ENCODE results near the gene TRMT61A.

TRMT61A gene

GRCh38 chr14:103569408-103569807 is 40.4 kb downstream of the TRMT61A start:
- ATAC-seq, result no peak

GRCh38 chr14:103574104-103574503 is 45.1 kb downstream of the TRMT61A start:
- ATAC-seq, result no peak

GRCh38 chr14:103574707-103575285 is 45.8 kb downstream of the TRMT61A start:
- no peak for ATAC-seq

GRCh38 chr14:103576371-103577024 is 47.5 kb downstream of the TRMT61A start:
- no peak for ATAC-seq

GRCh38 chr14:103578401-103579075 is 49.5 kb downstream of the TRMT61A start:
- no peak for ATAC-seq

GRCh38 chr14:103581206-103581605 is 52.2 kb downstream of the TRMT61A start:
- ATAC-seq, result no peak

GRCh38 chr14:103581954-103582703 is 53.1 kb downstream of the TRMT61A start:
- ATAC-seq, result no peak

- ATAC-seq, result no peak
Observed at GRCh38 chr14:103584326-103584915, 55.4 kb downstream of the TRMT61A start.

All from activated CD4-positive, CD25-positive, alpha-beta regulatory T cell treated with anti-CD3 and anti-CD28 coated beads, Interleukin-2, amount 50 U/mL, for 24 hours (primary cell).